SK-N-SH treated with all-trans-retinoic acid at 6 μM for 48 hours (cell line): ENCODE results near the gene APOC3.

Source experiments
- ATAC-seq: fragments of 200-7000 bp; cut with Tn5 transposase; 3 replicates; pipeline ENCODE4 v1.9.1; 2020; ENCODE audit warnings: mild to moderate bottlenecking, moderate library complexity
- ARNTL ChIP-seq: fragments of 450-650 bp; formaldehyde crosslinking; IDR thresholded peaks from 2 replicates; pipeline ENCODE4 v1.5.0; 2020; ENCODE audit warnings: low read depth, mild to moderate bottlenecking, moderate library complexity, borderline replicate concordance
- BACH2 ChIP-seq: fragments of 250-450 bp; sonication (Bioruptor Pico); IDR thresholded peaks from 2 replicates; pipeline ENCODE4 v1.9.0; 2021; ENCODE audit warnings: mild to moderate bottlenecking, borderline replicate concordance
- CREB5 ChIP-seq: fragments of 250-450 bp; sonication (Bioruptor Pico); IDR thresholded peaks from 2 replicates; pipeline ENCODE4 v1.5.1; 2020; ENCODE audit warnings: low read depth, mild to moderate bottlenecking, moderate library complexity
- CSDC2 ChIP-seq: fragments of 250-450 bp; sonication (Bioruptor Pico); IDR thresholded peaks from 2 replicates; pipeline ENCODE4 v1.5.0; 2020; ENCODE audit warnings: mild to moderate bottlenecking, moderate library complexity
- CSRNP3 ChIP-seq: fragments of 250-450 bp; sonication (Bioruptor Pico); IDR thresholded peaks from 2 replicates; pipeline ENCODE4 v1.5.1; 2021; ENCODE audit warnings: mild to moderate bottlenecking, moderate library complexity
- ESRRG ChIP-seq: fragments of 250-450 bp; sonication (Bioruptor Pico); IDR thresholded peaks from 2 replicates; pipeline ENCODE4 v1.6.1; 2021; ENCODE audit warnings: mild to moderate bottlenecking
- GLIS3 ChIP-seq: fragments of 250-450 bp; sonication (Bioruptor Pico); IDR thresholded peaks from 2 replicates; pipeline ENCODE4 v1.5.0; 2020; ENCODE audit warnings: mild to moderate bottlenecking, moderate library complexity
- OSR1 ChIP-seq: fragments of 250-450 bp; sonication (Bioruptor Pico); IDR thresholded peaks from 2 replicates; pipeline ENCODE4 v1.8.0; 2022; ENCODE audit warnings: moderate library complexity, mild to moderate bottlenecking, inconsistent platforms
- POU6F1 ChIP-seq: fragments of 250-450 bp; sonication (Bioruptor Pico); IDR thresholded peaks from 2 replicates; pipeline ENCODE4 v1.8.0; 2021; ENCODE audit warnings: low read depth, mild to moderate bottlenecking, moderate library complexity, borderline replicate concordance
- PPARA ChIP-seq: fragments of 250-450 bp; sonication (Bioruptor Pico); IDR thresholded peaks from 2 replicates; pipeline ENCODE4 v1.5.0; 2020; ENCODE audit warnings: mild to moderate bottlenecking, borderline replicate concordance
- RARB ChIP-seq: fragments of 250-450 bp; sonication (Bioruptor Pico); IDR thresholded peaks from 2 replicates; pipeline ENCODE4 v1.8.0; 2021; ENCODE audit warnings: mild to moderate bottlenecking, moderate library complexity
- SNAI2 ChIP-seq: fragments of 250-450 bp; sonication (Bioruptor Pico); IDR thresholded peaks from 2 replicates; pipeline ENCODE4 v1.5.0; 2020; ENCODE audit warnings: mild to moderate bottlenecking, moderate library complexity
- TCF4 ChIP-seq: fragments of 250-450 bp; sonication (Bioruptor Pico); IDR thresholded peaks from 2 replicates; pipeline ENCODE4 v1.8.0; 2021; ENCODE audit warnings: mild to moderate bottlenecking, moderate library complexity, borderline replicate concordance
- TOX ChIP-seq: fragments of 250-450 bp; sonication (Bioruptor Pico); IDR thresholded peaks from 2 replicates; pipeline ENCODE4 v1.8.0; 2021; ENCODE audit warnings: mild to moderate bottlenecking, moderate library complexity, borderline replicate concordance
- ZC3H10 ChIP-seq: fragments of 250-450 bp; sonication (Bioruptor Pico); IDR thresholded peaks from 2 replicates; pipeline ENCODE4 v1.5.1; 2021; ENCODE audit warnings: mild to moderate bottlenecking, moderate library complexity
- ZFP3 ChIP-seq: fragments of 250-450 bp; sonication (Bioruptor Pico); IDR thresholded peaks from 2 replicates; pipeline ENCODE4 v1.5.0; 2020; ENCODE audit warnings: mild to moderate bottlenecking, moderate library complexity
- ZFP30 ChIP-seq: fragments of 450-650 bp; formaldehyde crosslinking; IDR thresholded peaks from 2 replicates; pipeline ENCODE4 v1.5.0; 2022; ENCODE audit warnings: mild to moderate bottlenecking, moderate library complexity
- ZNF565 ChIP-seq: fragments of 450-650 bp; formaldehyde crosslinking; conservative IDR thresholded peaks from 2 replicates; pipeline ENCODE4 v1.5.0; 2020; ENCODE audit warnings: low read depth, mild to moderate bottlenecking, moderate library complexity
- ZNF70 ChIP-seq: fragments of 450-650 bp; formaldehyde crosslinking; IDR thresholded peaks from 2 replicates; pipeline ENCODE4 v1.5.0; 2020; ENCODE audit warnings: mild to moderate bottlenecking, moderate library complexity
- ZNF8 ChIP-seq: fragments of 450-650 bp; formaldehyde crosslinking; IDR thresholded peaks from 2 replicates; pipeline ENCODE4 v1.5.0; 2020; ENCODE audit warnings: mild to moderate bottlenecking, moderate library complexity
- TF ChIP-seq, protein P1 (sequence below): fragments of 250-450 bp; sonication (Bioruptor Pico); IDR thresholded peaks from 2 replicates; pipeline ENCODE4 v1.8.0; 2020; ENCODE audit warnings: mild to moderate bottlenecking, moderate library complexity, borderline replicate concordance
- TF ChIP-seq, protein P2 (sequence below): fragments of 250-450 bp; sonication (Bioruptor Pico); IDR thresholded peaks from 2 replicates; pipeline ENCODE4 v1.5.0; 2020; ENCODE audit warnings: mild to moderate bottlenecking, moderate library complexity

Gene APOC3

GRCh38 chr11:116868066-116868465 is 38.4 kb downstream of the APOC3 start:
- no peak for ATAC-seq
- TF ChIP-seq ZNF565 (CRISPR knock-in tag) (no peak), ZC3H10 (no peak), BACH2 (CRISPR knock-in tag) (no peak), TCF4 (no peak), ZNF8 (no peak), GLIS3 (no peak), ESRRG (CRISPR knock-in tag) (no peak), TOX (no peak), CSRNP3 (CRISPR knock-in tag) (no peak)

DNA sequence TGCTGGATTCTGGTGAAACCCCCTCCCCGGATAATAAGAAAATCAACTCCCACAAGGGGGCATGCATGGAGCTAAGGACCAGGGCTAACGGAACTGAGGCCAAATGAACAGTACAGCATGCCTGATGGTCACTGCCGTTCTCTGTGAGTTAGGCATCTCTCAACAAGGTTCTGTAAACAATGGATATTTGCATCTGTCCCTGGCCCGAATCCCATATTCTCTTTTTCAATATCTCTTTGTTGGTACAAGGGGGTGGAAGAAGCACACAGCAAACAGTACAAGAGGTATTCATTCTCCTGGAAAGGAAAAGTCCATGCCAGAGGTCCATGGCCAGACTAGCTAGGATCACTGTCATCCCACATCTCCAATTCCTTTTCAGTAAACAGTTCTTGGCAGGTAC is 39.9 kb downstream of the APOC3 start:
- TF ChIP-seq ZFP30, result no peak
- no peak for TF ChIP-seq BACH2 (CRISPR knock-in tag)
- TF ChIP-seq, protein P1, sequence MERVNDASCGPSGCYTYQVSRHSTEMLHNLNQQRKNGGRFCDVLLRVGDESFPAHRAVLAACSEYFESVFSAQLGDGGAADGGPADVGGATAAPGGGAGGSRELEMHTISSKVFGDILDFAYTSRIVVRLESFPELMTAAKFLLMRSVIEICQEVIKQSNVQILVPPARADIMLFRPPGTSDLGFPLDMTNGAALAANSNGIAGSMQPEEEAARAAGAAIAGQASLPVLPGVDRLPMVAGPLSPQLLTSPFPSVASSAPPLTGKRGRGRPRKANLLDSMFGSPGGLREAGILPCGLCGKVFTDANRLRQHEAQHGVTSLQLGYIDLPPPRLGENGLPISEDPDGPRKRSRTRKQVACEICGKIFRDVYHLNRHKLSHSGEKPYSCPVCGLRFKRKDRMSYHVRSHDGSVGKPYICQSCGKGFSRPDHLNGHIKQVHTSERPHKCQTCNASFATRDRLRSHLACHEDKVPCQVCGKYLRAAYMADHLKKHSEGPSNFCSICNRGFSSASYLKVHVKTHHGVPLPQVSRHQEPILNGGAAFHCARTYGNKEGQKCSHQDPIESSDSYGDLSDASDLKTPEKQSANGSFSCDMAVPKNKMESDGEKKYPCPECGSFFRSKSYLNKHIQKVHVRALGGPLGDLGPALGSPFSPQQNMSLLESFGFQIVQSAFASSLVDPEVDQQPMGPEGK (CRISPR knock-in tag), result no peak
- no peak for TF ChIP-seq TCF4
- no peak for TF ChIP-seq ZFP3 (CRISPR knock-in tag)
- no peak for TF ChIP-seq POU6F1 (CRISPR knock-in tag)
- TF ChIP-seq SNAI2 (CRISPR knock-in tag), result no peak
- TF ChIP-seq GLIS3, result no peak
- TF ChIP-seq, all 23 proteins: peak for 0
- no peak for ATAC-seq

GRCh38 chr11:116870054-116870453 is 40.3 kb downstream of the APOC3 start:
- TF ChIP-seq OSR1 (no peak), TCF4 (no peak), POU6F1 (CRISPR knock-in tag) (no peak), ZNF8 (no peak), PPARA (no peak), RARB (no peak), ARNTL (CRISPR knock-in tag) (no peak), CREB5 (CRISPR knock-in tag) (no peak), GLIS3 (no peak), CSRNP3 (CRISPR knock-in tag) (no peak), CSDC2 (no peak), ZNF70 (CRISPR knock-in tag) (no peak), ESRRG (CRISPR knock-in tag) (no peak)
- TF ChIP-seq, protein P1 (CRISPR knock-in tag), result no peak
- TF ChIP-seq, protein P2, sequence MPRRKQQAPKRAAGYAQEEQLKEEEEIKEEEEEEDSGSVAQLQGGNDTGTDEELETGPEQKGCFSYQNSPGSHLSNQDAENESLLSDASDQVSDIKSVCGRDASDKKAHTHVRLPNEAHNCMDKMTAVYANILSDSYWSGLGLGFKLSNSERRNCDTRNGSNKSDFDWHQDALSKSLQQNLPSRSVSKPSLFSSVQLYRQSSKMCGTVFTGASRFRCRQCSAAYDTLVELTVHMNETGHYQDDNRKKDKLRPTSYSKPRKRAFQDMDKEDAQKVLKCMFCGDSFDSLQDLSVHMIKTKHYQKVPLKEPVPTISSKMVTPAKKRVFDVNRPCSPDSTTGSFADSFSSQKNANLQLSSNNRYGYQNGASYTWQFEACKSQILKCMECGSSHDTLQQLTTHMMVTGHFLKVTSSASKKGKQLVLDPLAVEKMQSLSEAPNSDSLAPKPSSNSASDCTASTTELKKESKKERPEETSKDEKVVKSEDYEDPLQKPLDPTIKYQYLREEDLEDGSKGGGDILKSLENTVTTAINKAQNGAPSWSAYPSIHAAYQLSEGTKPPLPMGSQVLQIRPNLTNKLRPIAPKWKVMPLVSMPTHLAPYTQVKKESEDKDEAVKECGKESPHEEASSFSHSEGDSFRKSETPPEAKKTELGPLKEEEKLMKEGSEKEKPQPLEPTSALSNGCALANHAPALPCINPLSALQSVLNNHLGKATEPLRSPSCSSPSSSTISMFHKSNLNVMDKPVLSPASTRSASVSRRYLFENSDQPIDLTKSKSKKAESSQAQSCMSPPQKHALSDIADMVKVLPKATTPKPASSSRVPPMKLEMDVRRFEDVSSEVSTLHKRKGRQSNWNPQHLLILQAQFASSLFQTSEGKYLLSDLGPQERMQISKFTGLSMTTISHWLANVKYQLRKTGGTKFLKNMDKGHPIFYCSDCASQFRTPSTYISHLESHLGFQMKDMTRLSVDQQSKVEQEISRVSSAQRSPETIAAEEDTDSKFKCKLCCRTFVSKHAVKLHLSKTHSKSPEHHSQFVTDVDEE (CRISPR knock-in tag), result no peak
- TF ChIP-seq, all 23 proteins: peak for 0
- ATAC-seq, result no peak
